GM18909 (cell line): Measurements from ENCODE around the gene KIF2A.
A peak's percentile ranks its signal among the peaks of the same experiment; 100 is the strongest.

Source experiments
- ATAC-seq: cut with Tn5 transposase; IDR thresholded peaks from one replicate; pipeline ENCODE4 v1.9.1; 2021; ENCODE audit warnings: mild to moderate bottlenecking; ENCODE audit not compliant: unreplicated experiment, poor library complexity

Gene KIF2A

GRCh38 chr5:62327138-62328053 lies 21.4 kb downstream of the KIF2A start:
- ATAC-seq, result no peak

- no peak for ATAC-seq
These were observed 22.9 kb downstream of the KIF2A start for GRCh38 chr5:62328772-62329491.

- ATAC-seq, result no peak
These were observed 24.3 kb downstream of the KIF2A start for GRCh38 chr5:62330302-62330701.

- no peak for ATAC-seq
These were observed 25.9 kb downstream of the KIF2A start for GRCh38 chr5:62331921-62332320.

GRCh38 chr5:62333250-62333794 lies 27.3 kb downstream of the KIF2A start:
- no peak for ATAC-seq

GRCh38 chr5:62334082-62334481 lies 28.1 kb downstream of the KIF2A start:
- ATAC-seq, result no peak

- no peak for ATAC-seq
These were observed 34.4 kb downstream of the KIF2A start for GRCh38 chr5:62340392-62340791.

- no peak for ATAC-seq
These were observed 35.0 kb downstream of the KIF2A start for GRCh38 chr5:62340979-62341378.

GRCh38 chr5:62341783-62342475 lies 35.9 kb downstream of the KIF2A start:
- ATAC-seq, result peak; percentile 78

GRCh38 chr5:62342476-62342837 lies 36.5 kb downstream of the KIF2A start:
- peak; percentile 50 for ATAC-seq

- ATAC-seq, result no peak
These were observed 37.4 kb downstream of the KIF2A start for GRCh38 chr5:62343428-62343827.

- no peak for ATAC-seq
These were observed 40.7 kb downstream of the KIF2A start for GRCh38 chr5:62346748-62347147.

GRCh38 chr5:62347928-62348327 lies 41.9 kb downstream of the KIF2A start:
- no peak for ATAC-seq

GRCh38 chr5:62348723-62349481 lies 42.9 kb downstream of the KIF2A start:
- ATAC-seq, result no peak

GRCh38 chr5:62354028-62354874 lies 48.2 kb downstream of the KIF2A start:
- ATAC-seq, result peak; percentile 92

- ATAC-seq, result no peak
These were observed 56.7 kb downstream of the KIF2A start for GRCh38 chr5:62362701-62363100.

- no peak for ATAC-seq
These were observed 63.0 kb downstream of the KIF2A start for GRCh38 chr5:62369039-62369438.

GRCh38 chr5:62371409-62371808 lies 65.4 kb downstream of the KIF2A start:
- no peak for ATAC-seq

- no peak for ATAC-seq
These were observed 66.6 kb downstream of the KIF2A start for GRCh38 chr5:62372600-62372999.
